SK-N-MC (cell line): ENCODE data around the gene SPRYD3.

Experiments
- EZH2 ChIP-seq: fragments of 200-600 bp; sonication (generic); IDR thresholded peaks from one replicate; pipeline ENCODE4 v1.6.1; 2017; ENCODE audit warnings: antibody characterized with exemption
- POLR2AphosphoS5 ChIP-seq: IDR thresholded peaks from 2 replicates; pipeline ENCODE4 v1.6.1; 2012; ENCODE audit warnings: mild to moderate bottlenecking, low read depth, low read length, borderline replicate concordance

DNA sequence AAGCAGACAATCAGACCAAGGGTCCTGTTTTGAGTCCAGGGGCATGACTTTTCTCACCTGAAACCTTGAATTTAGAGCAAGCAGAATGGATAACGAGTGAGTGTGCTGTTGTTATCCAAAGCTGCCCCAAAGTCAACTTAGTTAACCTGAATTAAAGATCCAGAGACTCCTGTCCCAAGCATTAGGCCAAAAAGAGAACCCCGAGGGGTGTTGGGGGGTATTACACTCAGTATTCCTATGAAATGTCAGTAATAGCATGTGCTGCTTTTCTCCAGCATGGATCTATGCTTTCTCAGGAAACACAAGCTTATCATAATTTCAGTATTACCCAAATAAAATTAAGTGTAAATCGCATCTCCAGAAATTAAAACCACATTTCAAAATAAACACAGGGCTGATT is 53.9 kb downstream of the SPRYD3 start:
- no peak for TF ChIP-seq EZH2
- TF ChIP-seq POLR2AphosphoS5: no peak
